GM18505 (cell line): Measurements from ENCODE around the gene GMPR2.
A peak's percentile ranks its signal among the peaks of the same experiment; 100 is the strongest.
"Not testable (repeated sequence)": the region's sequence is repeated elsewhere in the genome, so short reads cannot be mapped to it uniquely, and the experiment has no call there.

ENCODE experiments used
- ATAC-seq: cut with Tn5 transposase; IDR thresholded peaks from one replicate; pipeline ENCODE4 v1.9.1; 2021; ENCODE audit not compliant: unreplicated experiment
- POLR2A ChIP-seq: IDR thresholded peaks from 4 replicates; pipeline ENCODE4 v1.6.1; 2011; ENCODE audit warnings: borderline replicate concordance; ENCODE audit not compliant: insufficient read depth, insufficient read length; ENCODE audit errors: extremely low read depth

GMPR2 gene

GRCh38 chr14:24194186-24194872 is 38.4 kb upstream of the GMPR2 start:
- no peak for ATAC-seq
- no peak for TF ChIP-seq POLR2A

GRCh38 chr14:24194873-24195185 is 37.9 kb upstream of the GMPR2 start:
- TF ChIP-seq POLR2A, result no peak
- ATAC-seq, result no peak

GRCh38 chr14:24195186-24196070 is 37.3 kb upstream of the GMPR2 start, which contains the start of gene TM9SF1:
TSS of gene TM9SF1 (minus strand) at chr14:24195441. CDS start at chr14:24195019, 422 bp downstream.
- peak; percentile 88 for ATAC-seq
- TF ChIP-seq POLR2A, result peak; percentile 76

GRCh38 chr14:24196071-24197055 is 36.4 kb upstream of the GMPR2 start:
- peak; percentile 20 for ATAC-seq
- TF ChIP-seq POLR2A, result no peak

GRCh38 chr14:24197056-24197450 is 35.7 kb upstream of the GMPR2 start:
- no peak for ATAC-seq
- no peak for TF ChIP-seq POLR2A

- no peak for TF ChIP-seq POLR2A
- ATAC-seq, result no peak
Observed at GRCh38 chr14:24198814-24199524, 33.8 kb upstream of the GMPR2 start.

GRCh38 chr14:24202538-24202937 is 30.2 kb upstream of the GMPR2 start:
- ATAC-seq, result not testable (repeated sequence)

- ATAC-seq, result not testable (repeated sequence)
Observed at GRCh38 chr14:24203249-24203886, 29.4 kb upstream of the GMPR2 start.

GRCh38 chr14:24204163-24205146 is 28.3 kb upstream of the GMPR2 start:
- TF ChIP-seq POLR2A, result no peak
- no peak for ATAC-seq

GRCh38 chr14:24206260-24207103 is 26.2 kb upstream of the GMPR2 start:
- no peak for TF ChIP-seq POLR2A
- ATAC-seq, result no peak
